HG02678 (cell line): ENCODE measurements around the gene INAFM2.

Experiments
- ATAC-seq: cut with Tn5 transposase; IDR thresholded peaks from one replicate; pipeline ENCODE4 v1.9.1; 2021; ENCODE audit warnings: mild to moderate bottlenecking, moderate library complexity; ENCODE audit not compliant: unreplicated experiment

INAFM2 gene

GRCh38 chr15:40323239-40323952, at the start of gene INAFM2:
INAFM2 (plus strand) TSS chr15:40323692; CDS start chr15:40324056, 364 bp downstream.
- ATAC-seq: peak; percentile 90

- ATAC-seq: no peak
These were observed 48.9 kb upstream of the INAFM2 start for GRCh38 chr15:40274350-40275274.

- no peak for ATAC-seq
These were observed 48.0 kb upstream of the INAFM2 start for GRCh38 chr15:40275523-40275922.

- no peak for ATAC-seq
These were observed 47.5 kb upstream of the INAFM2 start for GRCh38 chr15:40275954-40276353.

GRCh38 chr15:40276927-40277326, 46.6 kb upstream of the INAFM2 start:
- no peak for ATAC-seq

GRCh38 chr15:40277471-40277870, 46.0 kb upstream of the INAFM2 start:
- no peak for ATAC-seq

GRCh38 chr15:40278026-40278425, 45.5 kb upstream of the INAFM2 start:
- no peak for ATAC-seq

- no peak for ATAC-seq
These were observed 43.9 kb upstream of the INAFM2 start for GRCh38 chr15:40279437-40280141.

- no peak for ATAC-seq
These were observed 43.0 kb upstream of the INAFM2 start for GRCh38 chr15:40280260-40281056.

- ATAC-seq: no peak
These were observed 42.3 kb upstream of the INAFM2 start for GRCh38 chr15:40281057-40281800.

- no peak for ATAC-seq
These were observed 41.7 kb upstream of the INAFM2 start for GRCh38 chr15:40281801-40282146.

GRCh38 chr15:40282147-40282868, 41.2 kb upstream of the INAFM2 start:
- ATAC-seq: no peak

- no peak for ATAC-seq
These were observed 40.5 kb upstream of the INAFM2 start, which contains the start of gene ANKRD63 for GRCh38 chr15:40282869-40283614. ANKRD63 (minus strand) TSS chr15:40283064; CDS start chr15:40282586, 478 bp downstream.

GRCh38 chr15:40283615-40284300, 39.7 kb upstream of the INAFM2 start:
- no peak for ATAC-seq

GRCh38 chr15:40285151-40285550, 38.3 kb upstream of the INAFM2 start:
- ATAC-seq: no peak

- ATAC-seq: no peak
These were observed 37.9 kb upstream of the INAFM2 start for GRCh38 chr15:40285554-40286011.

- ATAC-seq: no peak
These were observed 37.4 kb upstream of the INAFM2 start for GRCh38 chr15:40286061-40286532.

GRCh38 chr15:40286794-40287193, 36.7 kb upstream of the INAFM2 start:
- no peak for ATAC-seq
